GM19467 (cell line): ENCODE results near the gene NOP56.
"Not testable (repeated sequence)": the region's sequence is repeated elsewhere in the genome, so short reads cannot be mapped to it uniquely, and the experiment has no call there.

ENCODE experiments used
- ATAC-seq: cut with Tn5 transposase; IDR thresholded peaks from one replicate; pipeline ENCODE4 v1.9.1; 2021; ENCODE audit warnings: mild to moderate bottlenecking, moderate library complexity; ENCODE audit not compliant: unreplicated experiment

NOP56 gene

GRCh38 chr20:2682040-2682439 lies 29.6 kb downstream of the NOP56 start:
- not testable (repeated sequence) for ATAC-seq

- ATAC-seq: not testable (repeated sequence)
These were observed 32.4 kb downstream of the NOP56 start for GRCh38 chr20:2684817-2685216.

- ATAC-seq: no peak
These were observed 35.1 kb downstream of the NOP56 start for GRCh38 chr20:2687514-2687913.

- no peak for ATAC-seq
These were observed 35.7 kb downstream of the NOP56 start for GRCh38 chr20:2688041-2688591.

- ATAC-seq: no peak
These were observed 37.8 kb downstream of the NOP56 start for GRCh38 chr20:2690213-2690612.

GRCh38 chr20:2690718-2691117 lies 38.3 kb downstream of the NOP56 start:
- ATAC-seq: no peak

GRCh38 chr20:2691127-2691526 lies 38.7 kb downstream of the NOP56 start:
- ATAC-seq: no peak

- no peak for ATAC-seq
These were observed 39.2 kb downstream of the NOP56 start for GRCh38 chr20:2691663-2692035.

GRCh38 chr20:2692036-2692885 lies 39.8 kb downstream of the NOP56 start, which contains the start of gene EBF4:
Gene EBF4, plus strand, starts transcription at chr20:2692780. Its CDS starts 866 bp downstream, at chr20:2693646.
- no peak for ATAC-seq

GRCh38 chr20:2692886-2693285 lies 40.5 kb downstream of the NOP56 start:
- ATAC-seq: no peak

- no peak for ATAC-seq
These were observed 41.0 kb downstream of the NOP56 start for GRCh38 chr20:2693286-2694007.

- no peak for ATAC-seq
These were observed 41.6 kb downstream of the NOP56 start for GRCh38 chr20:2694008-2694471.

- ATAC-seq: no peak
These were observed 42.1 kb downstream of the NOP56 start for GRCh38 chr20:2694519-2694918.

- ATAC-seq: no peak
These were observed 43.0 kb downstream of the NOP56 start for GRCh38 chr20:2695206-2695983.

- not testable (repeated sequence) for ATAC-seq
These were observed 43.6 kb downstream of the NOP56 start for GRCh38 chr20:2695984-2696525.

- ATAC-seq: no peak
These were observed 44.2 kb downstream of the NOP56 start for GRCh38 chr20:2696646-2697045.

- no peak for ATAC-seq
These were observed 45.3 kb downstream of the NOP56 start for GRCh38 chr20:2697768-2698167.

GRCh38 chr20:2698186-2698817 lies 45.9 kb downstream of the NOP56 start:
- no peak for ATAC-seq

- ATAC-seq: no peak
These were observed 46.5 kb downstream of the NOP56 start for GRCh38 chr20:2698912-2699311.

GRCh38 chr20:2699775-2700413 lies 47.5 kb downstream of the NOP56 start:
- no peak for ATAC-seq
